ENCODE results near the gene SLC10A7. TPM values are rescaled to one million over a fixed set of nuclear protein-coding genes. Genes with fewer than 3 reads are reported as not detected.

The SLC10A7 gene
- total RNA-seq, 1 experiment from 2014 or later, result 3.9 TPM

DNA sequence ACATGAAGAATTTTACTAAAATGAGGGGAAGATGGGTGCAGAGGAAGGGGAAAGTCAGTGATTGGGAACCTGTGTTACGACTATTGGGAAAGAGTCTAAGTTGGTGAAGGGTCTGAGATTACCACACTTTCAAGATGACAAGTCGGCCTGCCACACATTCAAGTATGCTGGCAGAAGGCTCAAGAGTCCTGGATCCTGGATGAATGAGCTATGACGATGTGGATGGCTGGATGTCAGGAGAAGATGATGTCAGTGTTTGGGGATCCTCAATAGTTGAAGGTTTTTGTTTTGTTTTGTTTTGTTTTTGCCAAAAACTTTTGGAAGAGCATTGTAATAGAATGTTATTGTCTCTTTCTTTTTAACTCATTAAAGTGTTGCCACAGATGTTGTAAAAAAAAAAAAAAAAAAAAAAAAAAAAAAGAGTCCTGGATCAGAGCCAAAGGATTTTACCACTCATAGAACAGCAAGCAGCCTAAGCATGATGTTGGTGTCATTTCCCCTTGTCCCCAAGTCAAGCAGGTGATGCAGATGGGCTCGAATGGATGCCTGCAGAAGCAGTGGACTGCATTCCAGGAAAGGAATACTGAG, 186.8 kb downstream of the SLC10A7 start:
- H2BK15ac ChIP-seq (ENCODE audit: low read depth, low read length), result no peak overlapping the region
- Mint-ChIP-seq H3K27ac (no peak overlapping the region), H3K36me3 (ENCODE audit: insufficient read depth in 1 of 3, low read depth in 3 of 3) (no peaks in the 10 kb centered on the region), H3K27me3 (ENCODE audit: low read depth) (no peaks in the 10 kb centered on the region), H3K4me1 (no peaks in the 10 kb centered on the region), H3K4me3 (no peak overlapping the region), H3K9me3 (no peaks in the 10 kb centered on the region)
- H3K4me2 ChIP-seq (ENCODE audit: insufficient read depth, insufficient read length, low read length), result no peak overlapping the region
- no peak overlapping the region for H3K27ac ChIP-seq (ENCODE audit: insufficient read length, low read depth, low read length)
- H3K27me3 ChIP-seq (ENCODE audit: insufficient read depth, low read length), result no peaks in the 10 kb centered on the region
- no peak overlapping the region for H4K5ac ChIP-seq (ENCODE audit: insufficient read length, low read depth, low read length)
- H2BK12ac ChIP-seq (ENCODE audit: insufficient read length, low read depth, low read length), result no peak overlapping the region
- no peak overlapping the region for H3T11ph ChIP-seq (ENCODE audit: low read length)
- no peak overlapping the region for H2BK120ac ChIP-seq (ENCODE audit: low read depth, low read length, poor library complexity, severe bottlenecking)
- no peak overlapping the region for H3K56ac ChIP-seq (ENCODE audit: insufficient read length, low read depth, low read length)
- no peak overlapping the region for H4K91ac ChIP-seq (ENCODE audit: insufficient read length, low read depth, low read length)
- no peak for DNase-seq
- TF ChIP-seq, protein P1, sequence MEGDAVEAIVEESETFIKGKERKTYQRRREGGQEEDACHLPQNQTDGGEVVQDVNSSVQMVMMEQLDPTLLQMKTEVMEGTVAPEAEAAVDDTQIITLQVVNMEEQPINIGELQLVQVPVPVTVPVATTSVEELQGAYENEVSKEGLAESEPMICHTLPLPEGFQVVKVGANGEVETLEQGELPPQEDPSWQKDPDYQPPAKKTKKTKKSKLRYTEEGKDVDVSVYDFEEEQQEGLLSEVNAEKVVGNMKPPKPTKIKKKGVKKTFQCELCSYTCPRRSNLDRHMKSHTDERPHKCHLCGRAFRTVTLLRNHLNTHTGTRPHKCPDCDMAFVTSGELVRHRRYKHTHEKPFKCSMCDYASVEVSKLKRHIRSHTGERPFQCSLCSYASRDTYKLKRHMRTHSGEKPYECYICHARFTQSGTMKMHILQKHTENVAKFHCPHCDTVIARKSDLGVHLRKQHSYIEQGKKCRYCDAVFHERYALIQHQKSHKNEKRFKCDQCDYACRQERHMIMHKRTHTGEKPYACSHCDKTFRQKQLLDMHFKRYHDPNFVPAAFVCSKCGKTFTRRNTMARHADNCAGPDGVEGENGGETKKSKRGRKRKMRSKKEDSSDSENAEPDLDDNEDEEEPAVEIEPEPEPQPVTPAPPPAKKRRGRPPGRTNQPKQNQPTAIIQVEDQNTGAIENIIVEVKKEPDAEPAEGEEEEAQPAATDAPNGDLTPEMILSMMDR (conservative IDR thresholded peaks at IDR 0.05), result no peak
- H2AFZ ChIP-seq (ENCODE audit: low read length), result no peak overlapping the region
- no peak overlapping the region for H3K4ac ChIP-seq (ENCODE audit: low read depth, low read length)
- H3K79me1 ChIP-seq (ENCODE audit: insufficient read depth, low read depth, low read length, poor library complexity, severe bottlenecking), result no peaks in the 10 kb centered on the region
- H2BK20ac ChIP-seq (ENCODE audit: low read depth, low read length, poor library complexity, severe bottlenecking), result no peak overlapping the region
- no peak overlapping the region for H3K18ac ChIP-seq (ENCODE audit: insufficient read length, low read depth, low read length)
- H2BK5ac ChIP-seq (ENCODE audit: insufficient read length, low read length), result no peak overlapping the region
- H4K8ac ChIP-seq (replicated peaks; ENCODE audit: insufficient read length, low read depth, low read length), result no peak overlapping the region
- H3K23ac ChIP-seq (ENCODE audit: insufficient read length, low read depth, low read length), result no peak overlapping the region
- no peaks in the 10 kb centered on the region for H3K23me2 ChIP-seq (ENCODE audit: insufficient read length, low read depth, low read length, poor library complexity, severe bottlenecking)
- no peaks in the 10 kb centered on the region for H4K20me1 ChIP-seq (ENCODE audit: control insufficient read depth, insufficient read depth, insufficient read length)
- no peaks in the 10 kb centered on the region for H3K9me3 ChIP-seq (ENCODE audit: control insufficient read depth, low read depth, low read length)
- H2AK5ac ChIP-seq (ENCODE audit: insufficient read length, low read length), result no peak overlapping the region
- WGBS (ENCODE audit: extremely low coverage, insufficient read length, low lambda C conversion rate), result no CpG with 5 or more reads among the region's 4 CpGs
- no peak overlapping the region for H3K9ac ChIP-seq (ENCODE audit: extremely low read depth, insufficient read length, low read length)
- H3K14ac ChIP-seq (ENCODE audit: insufficient read depth, low read length), result no peak overlapping the region
- no peaks in the 10 kb centered on the region for H3K4me1 ChIP-seq (ENCODE audit: insufficient read depth, low read length)
- H3K79me2 ChIP-seq (ENCODE audit: insufficient read depth, low read length), result no peaks in the 10 kb centered on the region
